ENCODE measurements around the gene FMR1NB.

Gene FMR1NB

GRCh38 chrX:147981038-147981752, at the start of gene FMR1NB:
FMR1NB (plus strand) TSS chrX:147981337; CDS start chrX:147981403, 66 bp downstream.
- DNase-seq: no peak

- DNase-seq: no peak
Measured at GRCh38 chrX:147933815-147934214, 47.3 kb upstream of the FMR1NB start.

- no peak for DNase-seq
Measured at GRCh38 chrX:147935156-147935758, 45.9 kb upstream of the FMR1NB start.

- DNase-seq: no peak
Measured at GRCh38 chrX:147945286-147945685, 35.9 kb upstream of the FMR1NB start.

- DNase-seq: no peak
Measured at GRCh38 chrX:147948531-147948930, 32.6 kb upstream of the FMR1NB start.

- no peak for DNase-seq
Measured at GRCh38 chrX:147950352-147950751, 30.8 kb upstream of the FMR1NB start.

- DNase-seq: no peak
Measured at GRCh38 chrX:147953976-147954375, 27.2 kb upstream of the FMR1NB start.

GRCh38 chrX:147957291-147957690, 23.8 kb upstream of the FMR1NB start:
- no peak for DNase-seq

- DNase-seq: no peak
Measured at GRCh38 chrX:147958291-147958690, 22.8 kb upstream of the FMR1NB start.

- no peak for DNase-seq
Measured at GRCh38 chrX:147960722-147961121, 20.4 kb upstream of the FMR1NB start.

- DNase-seq: no peak
Measured at GRCh38 chrX:147962476-147962875, 18.7 kb upstream of the FMR1NB start.

- DNase-seq: no peak
Measured at GRCh38 chrX:147978931-147979330, 2.2 kb upstream of the FMR1NB start.

- DNase-seq: no peak
Measured at GRCh38 chrX:148020329-148020728, 39.2 kb downstream of the FMR1NB start.

- no peak for DNase-seq
Measured at GRCh38 chrX:148024425-148025148, 43.5 kb downstream of the FMR1NB start.

- DNase-seq: no peak
Measured at GRCh38 chrX:148035380-148035779, 54.2 kb downstream of the FMR1NB start.

- DNase-seq: no peak
Measured at GRCh38 chrX:148037020-148037419, 55.9 kb downstream of the FMR1NB start.

- DNase-seq: no peak
Measured at GRCh38 chrX:148043271-148043855, 62.2 kb downstream of the FMR1NB start.

- no peak for DNase-seq
Measured at GRCh38 chrX:148047200-148047599, 66.1 kb downstream of the FMR1NB start.

- DNase-seq: no peak
Measured at GRCh38 chrX:148049441-148049840, 68.3 kb downstream of the FMR1NB start.

GRCh38 chrX:148051973-148052372, 70.8 kb downstream of the FMR1NB start:
- DNase-seq: no peak

GRCh38 chrX:148067285-148067684, 86.1 kb downstream of the FMR1NB start:
- DNase-seq: no peak

- no peak for DNase-seq
Measured at GRCh38 chrX:148069759-148070503, 88.8 kb downstream of the FMR1NB start.

GRCh38 chrX:148070504-148070877, 89.4 kb downstream of the FMR1NB start:
- no peak for DNase-seq
